Endodermal cell (in vitro differentiated cells): ENCODE measurements around the gene AFAP1L2. TPM values are rescaled to one million over a fixed set of nuclear protein-coding genes. Genes with fewer than 3 reads are reported as not detected.

ENCODE experiments used
- DNase-seq: peaks from one replicate; pipeline ENCODE4 v3.0.0-alpha.2; 2017
- H3K27ac ChIP-seq: 2 replicates; pipeline ENCODE4 v1.5.1; 2013; ENCODE audit warnings: mild to moderate bottlenecking, low read depth, low read length, moderate library complexity
- H3K27me3 ChIP-seq: 2 replicates; pipeline ENCODE4 v1.6.1; 2013; ENCODE audit warnings: mild to moderate bottlenecking, low read length, moderate library complexity; ENCODE audit not compliant: insufficient read depth, control insufficient read depth, poor library complexity, severe bottlenecking
- H3K36me3 ChIP-seq: 2 replicates; pipeline ENCODE4 v1.7.0; 2013; ENCODE audit warnings: mild to moderate bottlenecking, low read length, moderate library complexity; ENCODE audit not compliant: control insufficient read depth, insufficient read depth
- H3K4me1 ChIP-seq: one replicate; pipeline ENCODE4 v1.7.0; 2013; ENCODE audit warnings: low read length; ENCODE audit not compliant: control insufficient read depth, insufficient read depth
- H3K4me3 ChIP-seq: 2 replicates; pipeline ENCODE4 v1.5.1; 2013; ENCODE audit warnings: mild to moderate bottlenecking, low read length, moderate library complexity
- H3K9ac ChIP-seq: 2 replicates; pipeline ENCODE4 v1.6.1; 2013; ENCODE audit warnings: mild to moderate bottlenecking, low read length, moderate library complexity; ENCODE audit not compliant: poor library complexity, severe bottlenecking; ENCODE audit errors: extremely low read depth
- H3K9me3 ChIP-seq: 2 replicates; pipeline ENCODE4 v1.6.1; 2013; ENCODE audit warnings: mild to moderate bottlenecking, low read length, moderate library complexity; ENCODE audit not compliant: control insufficient read depth
- H3K27ac Mint-ChIP-seq: 2 replicates; pipeline ENCODE4 v1.8.0; 2020; ENCODE audit warnings: mixed read lengths
- H3K27me3 Mint-ChIP-seq: 2 replicates; pipeline ENCODE4 v1.8.0; 2021; ENCODE audit warnings: mild to moderate bottlenecking, mixed read lengths; ENCODE audit not compliant: insufficient read depth
- H3K36me3 Mint-ChIP-seq: 2 replicates; pipeline ENCODE4 v1.8.0; 2020; ENCODE audit warnings: low read depth, mixed read lengths
- H3K4me1 Mint-ChIP-seq: 2 replicates; pipeline ENCODE4 v1.8.0; 2020; ENCODE audit warnings: mixed read lengths
- H3K4me3 Mint-ChIP-seq: 2 replicates; pipeline ENCODE4 v1.8.0; 2020; ENCODE audit warnings: mild to moderate bottlenecking, moderate library complexity, mixed read lengths
- H3K9me3 Mint-ChIP-seq: 2 replicates; pipeline ENCODE4 v1.8.0; 2020; ENCODE audit warnings: mild to moderate bottlenecking, mixed read lengths
- CTCF ChIP-seq: fragments of 200-600 bp; sonication (generic); conservative IDR thresholded peaks from 2 replicates; pipeline ENCODE4 v1.5.0; 2021; ENCODE audit warnings: antibody characterized with exemption, mild to moderate bottlenecking
- WGBS, 2 experiments: methylation state at CpG; one replicate each; pipeline versions ENCODE4 v1.1.5 to v1.1.7; 2013; ENCODE audit warnings: missing lambda C conversion rate in 2 of 2, mixed read lengths in 1 of 2; ENCODE audit not compliant: insufficient coverage in 1 of 2, insufficient read length in 1 of 2; 5-methylcytosine and 5-hydroxymethylcytosine counted together
- total RNA-seq, 2 donors: library from RNA; stranded (reverse); fragmentation: NEBNext Ultra II Directional in 1 of 2; extraction: Animal tissue kit (Norgen Biotek cat#: 25700) in 1 of 2; gene quantifications; 2 replicates in 1 of 2; 3 replicates in 1 of 2; pipeline ENCODE4 v1.2.1, GENCODE V29; 2021

The AFAP1L2 gene
- total RNA-seq, 2 donors from 2014 or later: 1.5 to 2.2 TPM

- H3K9ac ChIP-seq: no peak overlapping the region
- H3K4me1 ChIP-seq: no peaks in the 10 kb centered on the region
- Mint-ChIP-seq H3K4me1 (no peaks in the 10 kb centered on the region), H3K36me3 (no peaks in the 10 kb centered on the region), H3K9me3 (no peaks in the 10 kb centered on the region), H3K27me3 (peaks cover 3% of the 10 kb centered on the region), H3K4me3 (no peak overlapping the region), H3K27ac (no peak overlapping the region)
- H3K27ac ChIP-seq: no peak overlapping the region
- WGBS, 2 experiments: 65 to 100% methylated on average over 2 to 4 of the region's 4 CpGs
- H3K27me3 ChIP-seq: no peaks in the 10 kb centered on the region
- no peaks in the 10 kb centered on the region for H3K9me3 ChIP-seq
- peak; percentile 60 for DNase-seq
- no peaks in the 10 kb centered on the region for H3K36me3 ChIP-seq
- peak; percentile 72 for TF ChIP-seq CTCF
- H3K4me3 ChIP-seq: no peak overlapping the region
These were observed 16.5 kb downstream of the AFAP1L2 start for GRCh38 chr10:114387784-114388183.

- peak; percentile 65 for TF ChIP-seq CTCF
- DNase-seq: peak; percentile 69
These were observed 17.9 kb downstream of the AFAP1L2 start for GRCh38 chr10:114386452-114386851.

GRCh38 chr10:114385557-114385956, 18.7 kb downstream of the AFAP1L2 start:
- no peaks in the 10 kb centered on the region for H3K4me1 Mint-ChIP-seq

More at GRCh38 chr10:114386452-114386851, 17.9 kb downstream of the AFAP1L2 start:
- Histone ChIP-seq H3K27ac (no peak overlapping the region), H3K4me3 (no peak overlapping the region), H3K27me3 (no peaks in the 10 kb centered on the region), H3K36me3 (no peaks in the 10 kb centered on the region), H3K9ac (no peak overlapping the region), H3K4me1 (no peaks in the 10 kb centered on the region), H3K9me3 (no peaks in the 10 kb centered on the region)
- Mint-ChIP-seq H3K4me1 (no peaks in the 10 kb centered on the region), H3K27me3 (peaks cover 3% of the 10 kb centered on the region), H3K27ac (no peak overlapping the region), H3K4me3 (no peak overlapping the region), H3K36me3 (no peaks in the 10 kb centered on the region), H3K9me3 (no peaks in the 10 kb centered on the region)
- WGBS, 2 experiments: 87 to 97% methylated on average over 5 to 6 of the region's 6 CpGs

More at GRCh38 chr10:114385557-114385956, 18.7 kb downstream of the AFAP1L2 start:
- Histone ChIP-seq H3K27me3 (no peaks in the 10 kb centered on the region), H3K9me3 (no peaks in the 10 kb centered on the region), H3K36me3 (no peaks in the 10 kb centered on the region), H3K4me3 (no peak overlapping the region), H3K27ac (no peak overlapping the region), H3K9ac (no peak overlapping the region), H3K4me1 (no peaks in the 10 kb centered on the region)
- no peak overlapping the region for H3K27ac Mint-ChIP-seq
- H3K9me3 Mint-ChIP-seq: no peaks in the 10 kb centered on the region
- DNase-seq: no peak
- 78% methylated on average over 3 of the region's 3 CpGs; no CpG with 5 or more reads in 1 of the 2 experiments for WGBS, 2 experiments
- H3K4me3 Mint-ChIP-seq: no peak overlapping the region
- no peak for TF ChIP-seq CTCF
- no peaks in the 10 kb centered on the region for H3K36me3 Mint-ChIP-seq
- H3K27me3 Mint-ChIP-seq: peaks cover 3% of the 10 kb centered on the region
